GM19452 (cell line): Measurements from ENCODE around the gene MX1.
A peak's percentile ranks its signal among the peaks of the same experiment; 100 is the strongest.
"Not testable (repeated sequence)": the region's sequence is repeated elsewhere in the genome, so short reads cannot be mapped to it uniquely, and the experiment has no call there.

Experiments
- ATAC-seq: cut with Tn5 transposase; IDR thresholded peaks from one replicate; pipeline ENCODE4 v1.9.1; 2021; ENCODE audit not compliant: unreplicated experiment

The MX1 gene

DNA sequence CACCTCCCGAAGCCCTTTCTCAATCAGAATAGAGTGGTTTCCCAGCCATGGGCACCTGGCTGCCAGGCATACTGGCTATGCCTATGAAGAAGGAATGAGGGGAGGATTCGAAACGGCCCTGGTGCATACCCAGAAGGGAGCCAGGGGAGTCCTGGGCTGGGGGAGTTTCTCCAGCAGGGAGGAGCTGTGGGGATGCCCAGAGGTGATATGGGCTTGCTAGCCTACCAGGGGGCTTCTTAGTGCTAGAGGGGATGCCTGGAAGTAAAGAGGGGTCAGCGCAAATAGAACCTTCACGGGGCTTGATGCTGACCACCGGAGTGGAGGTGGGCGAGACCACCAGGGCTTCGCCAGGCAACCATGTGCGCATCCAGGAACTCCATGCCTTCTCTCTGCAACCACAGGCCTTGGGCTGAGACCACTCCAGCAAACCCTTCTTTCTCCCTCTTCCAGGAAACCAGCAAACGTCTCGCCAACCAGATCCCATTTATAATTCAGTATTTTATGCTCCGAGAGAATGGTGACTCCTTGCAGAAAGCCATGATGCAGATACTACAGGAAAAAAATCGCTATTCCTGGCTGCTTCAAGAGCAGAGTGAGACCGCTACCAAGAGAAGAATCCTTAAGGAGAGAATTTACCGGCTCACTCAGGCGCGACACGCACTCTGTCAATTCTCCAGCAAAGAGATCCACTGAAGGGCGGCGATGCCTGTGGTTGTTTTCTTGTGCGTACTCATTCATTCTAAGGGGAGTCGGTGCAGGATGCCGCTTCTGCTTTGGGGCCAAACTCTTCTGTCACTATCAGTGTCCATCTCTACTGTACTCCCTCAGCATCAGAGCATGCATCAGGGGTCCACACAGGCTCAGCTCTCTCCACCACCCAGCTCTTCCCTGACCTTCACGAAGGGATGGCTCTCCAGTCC, 18.2 kb upstream of the MX1 start:
- no peak for ATAC-seq

DNA sequence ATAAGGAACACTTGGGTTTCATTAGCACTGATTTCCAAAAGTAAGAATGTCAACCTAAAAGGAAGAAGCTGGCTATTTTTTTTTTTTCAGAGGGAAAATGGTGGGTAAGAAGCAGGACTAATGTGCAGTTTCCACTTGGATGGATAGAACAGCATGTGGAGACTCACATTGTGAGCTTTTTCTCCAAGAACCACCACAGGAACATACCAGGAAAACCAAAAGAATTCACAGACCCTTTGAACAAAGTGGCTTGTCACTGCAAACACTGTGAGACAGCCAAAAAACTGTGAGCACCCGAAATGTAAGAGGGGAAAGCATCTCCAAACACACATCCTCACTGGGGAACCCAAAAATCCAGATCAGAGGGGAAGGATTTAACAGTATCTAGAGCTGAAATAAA, 15.7 kb upstream of the MX1 start:
- ATAC-seq, result no peak

DNA sequence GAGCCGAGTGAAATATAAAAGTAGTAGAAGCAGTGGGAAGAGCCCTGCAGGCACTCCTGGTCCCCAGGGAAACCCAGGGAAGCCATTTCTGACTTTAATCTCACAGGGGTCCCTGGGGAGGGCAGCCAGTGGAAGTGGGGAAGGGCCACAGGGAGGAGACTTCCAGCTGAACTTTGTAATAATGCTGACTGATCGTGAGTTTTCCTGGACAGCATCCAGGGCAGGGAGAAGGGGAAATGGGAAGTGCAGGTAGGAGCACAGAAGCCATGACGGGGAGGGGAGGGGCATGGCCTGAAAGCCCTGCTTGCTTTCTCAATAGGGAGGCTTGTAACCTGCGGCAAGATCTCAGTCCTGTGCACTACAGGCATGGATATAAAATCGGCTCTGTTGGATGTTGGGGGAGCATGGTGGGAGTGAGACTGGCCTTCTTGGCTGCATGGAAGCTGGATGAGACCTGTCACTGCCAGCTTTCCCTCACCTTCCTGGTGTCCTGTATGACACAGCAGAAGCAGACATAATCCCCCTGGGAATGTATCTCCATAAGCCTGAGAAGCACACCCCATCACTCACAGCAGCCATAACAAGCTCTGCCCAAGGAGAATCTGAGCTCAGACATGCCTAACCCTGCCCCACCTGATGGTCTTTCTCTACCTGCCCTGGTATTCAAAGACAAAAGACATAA, 15.1 kb upstream of the MX1 start:
- no peak for ATAC-seq

DNA sequence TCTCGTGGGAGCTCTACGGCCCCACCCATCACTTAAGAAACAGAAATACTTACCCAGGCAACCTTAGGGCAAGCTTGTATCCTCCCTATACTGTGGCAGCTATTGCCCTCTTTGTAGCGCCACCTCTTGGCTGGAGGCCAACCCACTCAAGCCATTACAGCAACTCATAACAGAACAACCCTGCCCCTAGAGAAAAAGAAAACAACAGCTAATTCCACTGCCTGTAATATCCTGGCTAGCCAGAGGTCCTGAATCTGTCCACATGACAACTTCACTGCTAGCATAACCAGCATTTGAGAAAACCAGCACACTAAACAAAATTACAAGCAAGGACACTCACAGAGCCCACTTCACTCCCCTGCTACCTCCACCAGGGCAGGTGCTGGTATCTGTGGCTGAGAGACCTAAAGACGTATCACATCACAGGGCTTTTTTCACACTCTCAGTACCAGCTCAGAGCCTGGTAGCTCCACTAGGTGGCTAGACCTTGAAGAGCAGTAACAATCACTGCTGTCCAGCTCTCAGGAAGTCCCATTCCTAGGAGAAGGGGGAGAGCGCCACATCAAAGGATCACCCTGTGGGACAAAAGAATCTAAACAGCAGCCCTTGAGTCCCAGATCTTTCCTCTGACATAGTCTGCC, 14.5 kb upstream of the MX1 start:
- ATAC-seq, result no peak

DNA sequence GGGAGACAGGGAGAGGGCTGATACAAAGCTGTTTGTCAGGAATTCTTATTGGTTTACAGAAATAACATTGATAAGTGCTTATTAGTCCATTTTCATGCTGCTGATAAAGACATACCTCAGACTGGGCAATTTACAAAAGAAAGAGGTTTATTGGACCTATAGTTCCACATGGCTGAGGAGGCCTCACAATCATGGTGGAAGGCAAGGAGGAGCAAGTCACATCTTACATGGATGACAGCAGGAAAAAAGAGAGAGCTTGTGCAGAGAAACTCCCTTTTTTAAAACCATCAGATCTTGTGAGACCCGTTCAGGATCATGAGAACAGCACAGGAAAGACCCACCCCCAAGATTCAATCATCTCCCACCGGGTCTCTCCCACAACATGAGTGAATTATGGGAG, 8.5 kb upstream of the MX1 start:
- ATAC-seq, result not testable (repeated sequence)

DNA sequence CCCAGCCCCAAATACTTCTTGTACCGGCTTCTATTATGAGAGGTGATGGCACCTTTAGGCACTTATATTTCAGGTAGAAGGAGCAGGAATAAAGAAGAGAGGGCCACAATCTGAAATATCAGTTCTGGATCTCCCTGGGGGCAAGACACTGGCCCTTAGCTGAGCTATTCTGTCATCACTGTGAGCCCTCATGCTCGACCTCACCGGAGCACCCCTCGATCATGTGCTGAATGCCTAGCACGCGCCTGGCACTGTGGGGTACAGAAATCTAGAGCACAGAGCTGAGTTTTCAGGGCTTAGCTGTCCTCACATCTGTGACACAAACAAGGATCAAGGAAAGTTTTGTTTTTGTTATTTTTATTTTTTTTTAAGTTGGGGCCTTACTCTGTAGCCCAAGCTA, 7.6 kb upstream of the MX1 start:
- no peak for ATAC-seq

DNA sequence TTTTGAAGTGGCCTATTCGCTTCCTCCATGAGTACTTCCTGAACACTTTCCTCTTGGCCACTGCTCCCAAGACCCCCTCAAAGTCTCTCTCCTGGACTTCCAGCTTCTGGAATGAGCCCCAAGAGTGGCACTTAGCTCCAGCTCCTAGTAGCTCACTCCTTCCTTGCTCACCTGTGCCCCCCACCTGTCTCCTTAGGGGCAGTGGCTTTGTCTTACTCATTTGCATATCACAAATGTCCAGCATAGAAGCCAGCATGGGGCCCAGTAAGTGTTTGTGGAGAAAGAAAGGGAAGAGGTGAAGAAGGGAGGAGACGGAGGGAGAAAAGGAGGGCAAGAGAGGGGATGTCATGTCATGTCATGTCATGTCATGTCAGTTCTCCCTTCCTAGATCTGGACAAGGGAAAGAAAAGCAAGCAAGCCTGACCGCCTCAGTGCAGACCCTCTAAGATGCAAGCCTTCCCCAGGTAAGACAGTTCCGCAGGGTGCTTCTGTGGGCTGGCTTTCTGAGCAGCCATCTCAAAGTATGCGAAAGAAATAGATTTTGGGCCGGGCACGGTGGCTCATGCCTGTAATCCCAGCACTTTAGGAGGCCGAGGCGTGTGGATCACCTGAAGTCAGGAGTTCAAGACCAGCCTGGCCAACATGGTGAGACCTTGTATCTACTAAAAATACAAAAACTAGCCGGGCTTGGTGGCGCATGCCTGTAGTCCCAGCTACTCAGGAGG, 6.9 kb upstream of the MX1 start:
- ATAC-seq, result no peak

DNA sequence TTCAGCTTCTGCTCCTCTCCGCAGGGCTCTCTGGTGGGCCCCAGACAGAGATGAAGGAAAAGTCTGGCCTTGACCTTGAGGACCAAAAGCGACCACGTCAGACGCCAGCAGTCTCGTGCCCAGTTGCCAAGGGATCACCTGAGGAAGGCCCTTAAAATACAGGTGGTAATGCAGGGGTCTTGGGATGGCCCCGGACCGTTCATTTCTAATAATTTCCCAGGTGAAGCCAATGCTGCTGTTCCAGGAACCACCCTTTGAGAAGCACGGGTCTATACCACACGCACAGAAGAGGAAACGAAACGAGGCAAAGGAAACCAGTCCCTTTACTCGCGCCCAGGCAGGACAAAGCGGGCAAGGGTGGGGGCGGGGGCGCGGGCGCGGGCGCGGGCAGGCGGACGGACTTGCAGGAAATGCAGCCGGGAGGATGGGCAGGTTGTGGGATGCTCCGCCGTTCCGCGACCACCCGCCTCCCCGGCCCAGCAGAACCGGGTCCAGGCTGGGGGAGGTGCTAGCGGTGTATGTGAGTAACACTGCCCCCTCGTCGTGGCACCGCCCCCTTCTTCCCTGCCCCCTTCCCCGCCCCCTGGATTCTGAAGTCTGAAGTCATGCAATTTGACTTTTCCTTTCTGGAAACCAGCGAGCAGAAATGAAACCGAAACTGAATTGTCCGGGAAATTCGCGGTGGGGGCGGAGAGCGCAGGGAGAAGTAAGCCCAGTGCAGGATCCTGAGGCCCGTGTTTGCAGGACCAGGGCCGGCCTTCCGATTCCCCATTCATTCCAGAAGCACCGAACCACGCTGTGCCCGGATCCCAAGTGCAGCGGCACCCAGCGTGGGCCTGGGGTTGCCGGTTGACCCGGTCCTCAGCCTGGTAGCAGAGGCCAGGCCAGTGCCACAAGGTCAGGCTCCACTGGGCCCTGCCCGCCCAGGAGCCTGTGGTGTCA, 5.8 kb upstream of the MX1 start:
- peak; percentile 74 for ATAC-seq

DNA sequence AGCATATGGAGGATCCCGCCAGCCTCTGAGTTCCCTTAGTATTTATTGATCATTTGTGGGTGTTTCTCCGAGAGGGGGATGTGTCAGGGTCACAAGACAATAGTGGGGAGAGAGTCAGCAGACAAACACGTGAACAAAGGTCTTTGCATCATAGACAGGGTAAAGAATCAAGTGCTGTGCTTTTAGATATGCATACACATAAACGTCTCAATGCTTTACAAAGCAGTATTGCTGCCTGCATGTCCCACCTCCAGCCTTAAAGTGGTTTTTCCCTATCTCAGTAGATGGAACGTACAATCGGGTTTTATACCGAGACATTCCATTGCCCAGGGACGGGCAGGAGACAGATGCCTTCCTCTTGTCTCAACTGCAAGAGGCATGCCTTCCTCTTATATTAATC, 5.0 kb upstream of the MX1 start:
- not testable (repeated sequence) for ATAC-seq

DNA sequence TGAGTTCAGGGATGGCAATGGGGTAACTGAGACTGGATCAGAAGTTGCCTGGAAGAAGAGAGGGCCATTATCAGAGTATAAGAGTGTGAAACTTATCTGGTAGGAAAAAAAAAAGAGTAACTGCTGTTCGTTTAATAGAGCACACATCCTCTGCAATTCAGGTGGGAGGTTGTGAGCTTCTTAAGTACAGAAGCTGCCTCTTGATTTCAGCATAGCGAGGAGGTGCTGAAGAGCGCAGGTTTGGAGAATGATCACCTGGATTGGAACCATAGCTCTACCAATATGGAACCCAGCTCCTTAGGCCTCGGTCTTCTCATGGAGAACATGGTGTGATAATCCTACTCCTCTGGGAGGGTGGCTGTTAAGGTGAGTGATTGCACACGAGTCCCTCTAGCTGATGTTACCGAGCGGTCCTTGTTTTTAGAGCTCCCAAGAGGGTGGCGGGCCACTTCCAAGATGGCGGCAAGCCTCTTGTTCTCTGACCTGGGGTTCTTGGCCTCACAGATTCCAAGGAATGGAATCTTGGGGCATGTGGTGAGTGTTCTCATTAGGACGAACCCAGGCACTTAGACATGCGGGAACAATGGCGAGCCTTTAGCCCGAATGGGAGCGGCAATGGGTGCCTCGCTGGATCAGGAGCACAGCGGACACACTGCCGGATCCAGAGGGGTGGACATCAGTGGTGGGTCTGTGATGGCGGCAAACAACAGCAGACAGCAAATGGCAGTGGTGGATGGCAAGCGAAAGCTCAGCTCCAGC, 3.3 kb upstream of the MX1 start:
- ATAC-seq, result no peak

DNA sequence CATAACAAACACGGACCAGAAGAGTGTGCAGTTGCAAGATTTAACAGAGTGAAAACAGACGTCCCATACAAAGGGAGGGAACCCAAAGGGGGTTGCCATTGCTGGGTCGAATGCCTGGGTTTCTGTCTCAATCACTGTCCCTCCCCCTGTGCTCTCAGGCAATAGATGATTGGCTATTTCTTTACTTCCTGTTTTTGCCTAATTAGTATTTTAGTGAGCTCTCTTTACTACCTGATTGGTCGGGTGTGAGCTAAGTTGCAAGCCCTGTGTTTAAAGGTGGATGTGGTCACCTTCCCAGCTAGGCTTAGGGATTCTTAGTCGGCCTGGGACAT, 2.8 kb upstream of the MX1 start:
- not testable (repeated sequence) for ATAC-seq

DNA sequence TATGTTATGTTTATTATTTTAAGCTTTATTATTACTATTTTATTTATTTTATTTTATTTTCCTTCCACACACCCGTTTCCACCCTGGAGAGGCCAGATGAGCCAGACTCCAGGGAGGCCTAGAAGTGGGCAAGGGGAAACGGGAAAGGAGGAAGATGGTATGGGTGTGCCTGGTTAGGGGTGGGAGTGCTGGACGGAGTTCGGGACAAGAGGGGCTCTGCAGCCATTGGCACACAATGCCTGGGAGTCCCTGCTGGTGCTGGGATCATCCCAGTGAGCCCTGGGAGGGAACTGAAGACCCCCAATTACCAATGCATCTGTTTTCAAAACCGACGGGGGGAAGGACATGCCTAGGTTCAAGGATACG, 468 bp upstream of the MX1 start:
- ATAC-seq, result no peak

DNA sequence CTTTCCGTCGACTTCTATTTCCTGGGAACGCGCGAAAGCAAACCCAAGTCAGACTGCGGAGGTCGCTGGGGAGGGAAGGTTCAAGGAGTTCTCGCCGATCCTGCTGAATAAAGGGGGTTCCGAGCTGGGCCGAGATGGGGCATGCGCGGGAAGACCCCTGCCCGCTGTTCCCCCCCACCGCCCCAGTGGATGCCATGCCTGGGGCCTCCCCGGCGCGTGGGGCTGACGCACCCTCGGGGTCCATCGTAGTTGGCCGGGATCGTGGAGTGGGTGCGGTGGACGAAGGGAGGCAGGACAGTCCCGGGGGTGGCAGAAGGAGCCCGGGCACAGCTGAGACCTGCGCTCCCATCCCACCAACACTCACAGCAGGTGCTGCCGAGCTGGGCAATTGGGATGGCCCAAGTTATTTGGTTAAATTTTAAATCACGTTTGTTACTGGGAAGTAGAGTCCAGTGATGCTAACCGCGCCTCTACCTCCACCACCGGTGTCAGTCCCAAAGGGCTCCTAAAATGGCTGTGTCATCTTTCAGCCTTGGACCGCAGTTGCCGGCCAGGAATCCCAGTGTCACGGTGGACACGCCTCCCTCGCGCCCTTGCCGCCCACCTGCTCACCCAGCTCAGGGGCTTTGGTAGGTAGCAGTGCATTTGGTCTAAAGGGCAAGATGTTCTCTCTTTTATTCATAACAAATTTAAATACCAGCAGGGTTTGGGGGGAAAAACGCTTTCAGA, 801 bp downstream of the MX1 start:
- no peak for ATAC-seq

DNA sequence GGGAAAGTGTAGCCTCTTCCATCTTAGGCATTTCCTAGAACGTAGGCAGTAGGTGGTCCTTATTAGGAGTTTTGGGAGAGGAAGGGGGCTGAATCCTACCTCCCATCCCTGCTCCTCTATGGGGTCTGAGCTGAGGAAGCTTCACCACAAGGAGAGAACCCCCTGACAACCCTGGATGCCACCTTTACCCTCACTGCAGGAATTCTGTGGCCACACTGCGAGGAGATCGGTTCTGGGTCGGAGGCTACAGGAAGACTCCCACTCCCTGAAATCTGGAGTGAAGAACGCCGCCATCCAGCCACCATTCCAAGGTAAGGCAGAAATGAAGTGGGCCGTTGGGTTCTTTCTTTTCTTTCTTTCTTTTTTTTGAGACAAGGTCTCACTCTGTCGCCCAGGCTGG, 1.5 kb downstream of the MX1 start:
- ATAC-seq, result no peak

DNA sequence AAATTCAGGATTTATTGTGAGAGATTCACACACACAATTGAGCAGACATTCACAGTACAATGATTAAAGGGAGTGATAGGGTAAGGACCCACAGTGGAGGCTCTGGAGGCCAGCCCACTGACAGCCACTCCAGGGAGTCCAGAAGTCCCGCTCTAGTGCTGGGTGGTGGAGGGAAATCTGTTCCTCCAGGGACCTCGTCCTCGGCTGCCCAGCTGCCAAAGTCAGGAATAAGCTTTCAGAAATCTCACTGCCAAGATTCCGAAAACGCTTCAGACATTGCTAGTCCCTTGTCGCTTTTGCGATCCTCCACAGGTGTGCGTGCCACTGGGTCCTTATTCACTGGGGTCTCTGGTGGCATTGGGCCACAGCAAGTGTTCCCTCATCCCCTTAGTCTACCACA, 2.3 kb downstream of the MX1 start:
- ATAC-seq, result no peak

DNA sequence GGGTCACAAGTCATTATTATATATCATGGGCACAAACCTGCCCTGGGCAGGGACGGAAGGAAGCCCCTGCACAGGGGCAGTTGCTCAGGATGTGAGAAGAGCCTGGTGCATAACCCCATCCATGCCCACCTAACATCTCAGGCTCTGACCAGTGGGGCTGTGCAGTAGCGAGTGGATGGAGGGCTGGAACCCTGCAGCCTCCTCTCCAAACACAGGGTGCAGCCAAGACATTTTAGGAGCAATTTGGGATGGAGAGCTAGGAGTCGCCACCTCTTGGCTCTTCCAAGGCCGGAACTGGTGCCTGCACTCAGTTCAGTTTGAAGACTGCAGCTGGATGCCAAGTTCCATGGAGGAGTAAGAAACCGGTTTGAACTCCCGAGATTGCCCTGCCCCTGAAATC, 2.8 kb downstream of the MX1 start:
- no peak for ATAC-seq

DNA sequence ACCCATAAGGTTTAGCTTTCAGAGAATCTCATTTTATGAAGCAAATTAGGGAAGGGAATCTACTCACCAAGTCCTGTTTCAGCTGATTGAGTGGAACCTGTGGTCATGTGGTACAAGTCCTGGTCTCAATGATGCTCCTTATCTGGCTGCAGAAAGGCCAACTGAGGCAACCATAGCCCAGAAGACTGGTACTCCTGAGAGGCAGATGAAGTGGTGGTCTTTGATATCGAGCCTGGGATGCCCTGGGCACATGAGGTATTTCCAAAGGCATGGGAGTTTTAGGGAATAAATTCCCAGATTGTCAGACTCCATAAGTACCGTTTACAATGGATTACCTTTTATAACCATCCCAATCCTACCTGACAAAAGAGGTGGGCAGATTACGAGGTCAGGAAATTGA, 3.3 kb downstream of the MX1 start:
- no peak for ATAC-seq

DNA sequence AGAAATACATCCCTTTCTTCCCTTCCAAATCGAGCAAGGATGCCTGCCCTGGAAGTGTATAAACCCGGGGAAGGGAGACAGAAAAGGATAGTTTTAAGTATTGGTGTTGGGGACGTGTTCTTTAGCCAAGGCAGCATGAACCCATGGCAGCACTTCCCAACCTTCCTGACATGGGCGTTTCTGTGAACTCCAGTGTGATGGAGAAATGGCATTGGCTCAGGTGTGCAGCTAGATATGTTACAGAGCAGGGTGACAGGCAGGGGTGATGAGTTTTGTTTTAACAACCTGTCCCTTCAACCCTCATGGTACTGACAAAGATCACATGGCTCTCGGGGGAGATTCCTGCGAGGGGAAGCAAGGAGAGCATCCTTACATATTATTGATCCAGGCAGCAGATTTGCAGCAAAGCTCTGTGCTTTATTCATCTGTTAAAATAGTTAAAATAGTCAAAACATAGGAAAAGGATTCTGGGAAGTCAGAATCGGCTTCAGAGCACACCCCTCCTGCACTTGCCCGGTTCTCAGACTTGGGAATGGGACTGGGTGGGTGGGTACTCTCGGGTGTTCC, 4.0 kb downstream of the MX1 start:
- no peak for ATAC-seq
